ENCODE results near the gene ANKRD1.

The ANKRD1 gene

GRCh38 chr10:90935581-90936275 is 14.8 kb upstream of the ANKRD1 start:
- DNase-seq, result no peak

GRCh38 chr10:90930971-90931871 is 10.3 kb upstream of the ANKRD1 start:
- no peak for DNase-seq

- no peak for DNase-seq
Measured at GRCh38 chr10:90930070-90930837, 9.4 kb upstream of the ANKRD1 start.

GRCh38 chr10:90929179-90929578 is 8.3 kb upstream of the ANKRD1 start:
- no peak for DNase-seq

- DNase-seq, result no peak
Measured at GRCh38 chr10:90927293-90927692, 6.4 kb upstream of the ANKRD1 start.

GRCh38 chr10:90925079-90926029 is 4.5 kb upstream of the ANKRD1 start:
- no peak for DNase-seq

- no peak for DNase-seq
Measured at GRCh38 chr10:90924552-90924951, 3.7 kb upstream of the ANKRD1 start.

- DNase-seq, result no peak
Measured at GRCh38 chr10:90923111-90923731, 2.3 kb upstream of the ANKRD1 start.

- no peak for DNase-seq
Measured at GRCh38 chr10:90921906-90922305, 1.0 kb upstream of the ANKRD1 start.

- no peak for DNase-seq
Measured at GRCh38 chr10:90919683-90920574, 958 bp downstream of the ANKRD1 start.

GRCh38 chr10:90917968-90918318 is 2.9 kb downstream of the ANKRD1 start:
- no peak for DNase-seq

- no peak for DNase-seq
Measured at GRCh38 chr10:90917238-90917967, 3.5 kb downstream of the ANKRD1 start.

- no peak for DNase-seq
Measured at GRCh38 chr10:90916392-90917237, 4.3 kb downstream of the ANKRD1 start.

- DNase-seq, result no peak
Measured at GRCh38 chr10:90915766-90916075, 5.2 kb downstream of the ANKRD1 start.

GRCh38 chr10:90914992-90915765 is 5.7 kb downstream of the ANKRD1 start:
- DNase-seq, result no peak

- no peak for DNase-seq
Measured at GRCh38 chr10:90913774-90914420, 7.0 kb downstream of the ANKRD1 start.

- no peak for DNase-seq
Measured at GRCh38 chr10:90912854-90913479, 7.9 kb downstream of the ANKRD1 start.
